ENCODE measurements around the gene ZAP70.

DNA sequence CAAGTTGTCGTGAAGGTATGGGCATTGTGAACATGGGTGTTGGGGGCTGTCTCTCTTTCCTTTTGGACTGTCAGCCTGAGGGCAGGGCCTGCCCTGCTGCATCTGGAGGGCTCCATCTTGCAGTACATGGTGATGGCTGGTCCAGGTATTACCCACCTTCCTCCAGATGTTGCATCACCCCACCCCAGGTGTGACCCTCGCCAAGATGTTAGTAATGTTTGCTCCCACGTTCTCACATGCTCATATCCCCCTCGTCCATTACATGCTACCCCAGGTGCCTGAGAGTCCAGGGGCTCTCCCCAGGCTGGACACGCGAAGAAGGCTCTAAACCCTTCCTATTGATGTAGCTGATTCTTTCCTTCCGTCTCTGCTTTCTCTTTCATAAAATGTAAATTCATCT is 13.9 kb downstream of the ZAP70 start:
- TF ChIP-seq, protein P1, sequence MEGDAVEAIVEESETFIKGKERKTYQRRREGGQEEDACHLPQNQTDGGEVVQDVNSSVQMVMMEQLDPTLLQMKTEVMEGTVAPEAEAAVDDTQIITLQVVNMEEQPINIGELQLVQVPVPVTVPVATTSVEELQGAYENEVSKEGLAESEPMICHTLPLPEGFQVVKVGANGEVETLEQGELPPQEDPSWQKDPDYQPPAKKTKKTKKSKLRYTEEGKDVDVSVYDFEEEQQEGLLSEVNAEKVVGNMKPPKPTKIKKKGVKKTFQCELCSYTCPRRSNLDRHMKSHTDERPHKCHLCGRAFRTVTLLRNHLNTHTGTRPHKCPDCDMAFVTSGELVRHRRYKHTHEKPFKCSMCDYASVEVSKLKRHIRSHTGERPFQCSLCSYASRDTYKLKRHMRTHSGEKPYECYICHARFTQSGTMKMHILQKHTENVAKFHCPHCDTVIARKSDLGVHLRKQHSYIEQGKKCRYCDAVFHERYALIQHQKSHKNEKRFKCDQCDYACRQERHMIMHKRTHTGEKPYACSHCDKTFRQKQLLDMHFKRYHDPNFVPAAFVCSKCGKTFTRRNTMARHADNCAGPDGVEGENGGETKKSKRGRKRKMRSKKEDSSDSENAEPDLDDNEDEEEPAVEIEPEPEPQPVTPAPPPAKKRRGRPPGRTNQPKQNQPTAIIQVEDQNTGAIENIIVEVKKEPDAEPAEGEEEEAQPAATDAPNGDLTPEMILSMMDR (IDR thresholded peaks at IDR 0.05) = no peak
- TF ChIP-seq EP300 (IDR thresholded peaks at IDR 0.05) (no peak), POLR2A (IDR thresholded peaks at IDR 0.05) (no peak)

All from ovary (tissue), 3 donors.